Pancreas (tissue), 10 donors: ENCODE data around the gene MCC. TPM values are rescaled to one million over a fixed set of nuclear protein-coding genes. Genes with fewer than 3 reads are reported as not detected.

Experiments
- ATAC-seq, 4 donors: fragments of 200-7000 bp; cut with Tn5 transposase; one replicate each; pipeline versions ENCODE4 v1.8.0 to v1.9.1; 2020; ENCODE audit warnings: mild to moderate bottlenecking in 4 of 4, moderate library complexity in 4 of 4
- DNase-seq, 6 donors: peaks; one replicate each; pipeline ENCODE4 v3.0.0-alpha.2; 2020
- FAIRE-seq: peaks from 2 replicates; lab custom pipeline; 2012; peaks lifted over from hg19 to GRCh38; lab: Jason Lieb, UNC
- H3K27ac ChIP-seq, 4 donors: fragments of 200-600 bp; sonication (generic); 1 replicate in 3 of 4; 2 replicates in 1 of 4; pipeline versions ENCODE4 v1.5.0 to v1.8.0; 2020
- H3K27me3 ChIP-seq, 4 donors: fragments of 200-600 bp; one replicate each; pipeline ENCODE4 v1.8.0; 2021
- H3K36me3 ChIP-seq, 3 donors: fragments of 200-600 bp; sonication (generic) in 1 of 3; one replicate each; pipeline versions ENCODE4 v1.5.0 to v1.8.0; 2020 to 2021
- H3K4me1 ChIP-seq, 3 donors: fragments of 200-600 bp; one replicate each; pipeline ENCODE4 v1.8.0; 2021
- H3K4me3 ChIP-seq, 4 donors: fragments of 200-600 bp; sonication (generic) in 2 of 4; one replicate each; pipeline versions ENCODE4 v1.5.0 to v1.8.0; 2020 to 2021
- H3K9me3 ChIP-seq, 4 donors: fragments of 200-600 bp; one replicate each; pipeline ENCODE4 v1.8.0; 2021
- CTCF ChIP-seq, 4 donors: fragments of 200-600 bp; sonication (generic) in 3 of 4; IDR thresholded peaks; one replicate each; pipeline versions ENCODE4 v1.5.0 to v1.8.0; 2021; ENCODE audit warnings: antibody characterized with exemption in 4 of 4
- WGBS, 2 donors: extraction: QIAGEN DNeasy Blood & Tissue Kit; methylation state at CpG; one replicate each; pipeline ENCODE4 v1.1.7; 2013; 5-methylcytosine and 5-hydroxymethylcytosine counted together
- intact Hi-C, 3 donors: fragments of 100-400 bp; cut with DNase I; formaldehyde crosslinking; loops; one replicate each; pipeline versions ENCODE4 v1.11.1 to v1.14.2; 2022
- polyA plus RNA-seq, 2 donors: library from polyadenylated mRNA; stranded (reverse); fragments of 200-250 nt; gene quantifications; one replicate each; pipeline ENCODE4 v1.2.3, GENCODE V29; 2013
- total RNA-seq, 6 donors: library from RNA; stranded (reverse); fragmentation: NEBNext Ultra II Directional in 4 of 6; extraction: Animal tissue kit (Norgen Biotek cat#: 25700) in 4 of 6; gene quantifications; one replicate each; pipeline versions ENCODE4 v1.2.1 to v1.2.4, GENCODE V29; 2021 to 2023
- donor health status: healthy with polysubstance abuse.
- donor health status: DM: no; HTN: no; CAD: no; lungs with moderate emphysema.
- donor health status: DM: no; HTN: no; CAD: no.
- donor health status: control.
- donor health status: control.
- donor health status: Bipolar disorder and iron deficiency.
- donor health status: DM: yes; HTN: yes; CAD: no.
- donor health status: DM: no; HTN: no; CAD: no.
- donor health status: DM: no; HTN: no; CAD: no.
- donor health status: DM: yes; HTN: yes; CAD: no.

The MCC gene
- total and polyA plus RNA-seq, 8 donors = 1.3 to 8.3 (median 4.0) TPM

- TF ChIP-seq CTCF (IDR thresholded peaks at IDR 0.05) = no peak
- intact Hi-C loops = loop anchor here in 1 of 3 donors (10.0 kb wide), 1 partner anchor 625 kb away; no protein-coding TSS in a partner anchor
- no peak for DNase-seq
- 60 to 73% methylated on average over 3 of the region's 3 CpGs for WGBS, 2 donors
- Histone ChIP-seq H3K36me3 (no peaks in the 10 kb centered on the region), H3K9me3 (no peaks in the 10 kb centered on the region), H3K4me1 (peaks cover 0 to 13% (median 11%) of the 10 kb centered on the region in 3 donors), H3K4me3 (no peak overlapping the region), H3K27me3 (no peaks in the 10 kb centered on the region), H3K27ac (no peak overlapping the region)
- no peak for FAIRE-seq
- no peak for ATAC-seq
Observed at GRCh38 chr5:112979723-112980122, 508.5 kb downstream of the MCC start.

- intact Hi-C loops = no loop called here
- DNase-seq = no peak
- Histone ChIP-seq H3K9me3 (no peaks in the 10 kb centered on the region), H3K27me3 (no peaks in the 10 kb centered on the region), H3K4me3 (no peak overlapping the region), H3K27ac (no peak overlapping the region), H3K36me3 (no peaks in the 10 kb centered on the region), H3K4me1 (peaks cover 0 to 13% (median 11%) of the 10 kb centered on the region in 3 donors)
- ATAC-seq = no peak
- WGBS, 2 donors = 6 to 8% methylated on average over 2 of the region's 2 CpGs
- FAIRE-seq = no peak
- no peak for TF ChIP-seq CTCF (IDR thresholded peaks at IDR 0.05)
Observed at GRCh38 chr5:112978836-112979235, 509.4 kb downstream of the MCC start.

- DNase-seq (no peak), FAIRE-seq (no peak), ATAC-seq (peak in 3 of 4 donors; percentile 3 to 7 (median 6))
- Histone ChIP-seq H3K4me1 (peaks cover 0 to 13% (median 11%) of the 10 kb centered on the region in 3 donors), H3K27me3 (no peaks in the 10 kb centered on the region), H3K9me3 (no peaks in the 10 kb centered on the region), H3K27ac (peak overlapping the region in 3 of 4 donors; percentile 69 to 87 (median 74)), H3K4me3 (peak overlapping the region; percentile 58 to 88 (median 80)), H3K36me3 (no peaks in the 10 kb centered on the region)
- TF ChIP-seq CTCF (IDR thresholded peaks at IDR 0.05) = no peak
- intact Hi-C loops = no loop called here
- WGBS, 2 donors = 0% methylated on average over 16 of the region's 16 CpGs
Observed at GRCh38 chr5:112977440-112977861, 510.8 kb downstream of the MCC start.

GRCh38 chr5:112976432-112977309 lies 511.6 kb downstream of the MCC start, which contains the start of gene DCP2:
DCP2 (plus strand) TSS chr5:112976798; CDS start chr5:112976934, 136 bp downstream.
- 0% methylated on average over 75 of the region's 75 CpGs for WGBS, 2 donors
- peak within 1 kb of the TSS; percentile 58 to 88 (median 80) for H3K4me3 ChIP-seq
- peak; percentile 82 for FAIRE-seq
- H3K9me3 ChIP-seq = no peaks in the 10 kb centered on the region
- intact Hi-C loops = no loop called here
- no peak for TF ChIP-seq CTCF (IDR thresholded peaks at IDR 0.05)
- peak; percentile 97 to 99 (median 98) for ATAC-seq
- H3K27me3 ChIP-seq = no peaks in the 10 kb centered on the region
- peak; percentile 89 to 94 (median 91) for DNase-seq
- no peaks in the 10 kb centered on the region for H3K36me3 ChIP-seq
- peak within 1 kb of the TSS; percentile 55 to 87 (median 72) for H3K27ac ChIP-seq
- peaks cover 0 to 13% (median 11%) of the 10 kb centered on the region in 3 donors for H3K4me1 ChIP-seq
